Kidney epithelial cell (primary cell): ENCODE measurements around the gene ATP2C1. TPM values are rescaled to one million over a fixed set of nuclear protein-coding genes. Genes with fewer than 3 reads are reported as not detected.

ENCODE experiments used
- DNase-seq: peaks from one replicate; pipeline ENCODE4 v3.0.0-alpha.2; 2010; ENCODE audit warnings: low read depth
- H3K27me3 ChIP-seq: 2 replicates; pipeline ENCODE4 v1.6.0; 2011; ENCODE audit warnings: low read length; ENCODE audit not compliant: control insufficient read depth, insufficient read depth
- H3K36me3 ChIP-seq: 2 replicates; pipeline ENCODE4 v1.5.1; 2011; ENCODE audit warnings: low read length; ENCODE audit not compliant: control insufficient read depth, insufficient read depth
- H3K4me3 ChIP-seq: 2 replicates; pipeline ENCODE4 v1.5.1; 2011; ENCODE audit warnings: low read depth, mild to moderate bottlenecking, control low read depth, low read length
- CTCF ChIP-seq: IDR thresholded peaks from 2 replicates; pipeline ENCODE4 v1.5.1; 2011; ENCODE audit warnings: mild to moderate bottlenecking, moderate library complexity, low read length, control low read depth, inconsistent platforms; ENCODE audit not compliant: insufficient read depth, poor library complexity, severe bottlenecking
- total RNA-seq: library from RNA; depleted of rRNA; stranded (reverse); fragments of >200 nt; gene quantifications from 2 replicates; pipeline ENCODE4 v1.2.3, GENCODE V29; 2015

The ATP2C1 gene
- total RNA-seq, 1 donor from 2014 or later: 85.3 TPM

GRCh38 chr3:130935761-130936492 lies 42.0 kb downstream of the ATP2C1 start:
- H3K27me3 ChIP-seq: no peaks in the 10 kb centered on the region
- peak; percentile 43 for DNase-seq
- H3K36me3 ChIP-seq: no peaks in the 10 kb centered on the region
- no peak for TF ChIP-seq CTCF
- H3K4me3 ChIP-seq: no peak overlapping the region

- H3K27me3 ChIP-seq: no peaks in the 10 kb centered on the region
- H3K36me3 ChIP-seq: no peaks in the 10 kb centered on the region
- no peak overlapping the region for H3K4me3 ChIP-seq
- TF ChIP-seq CTCF: no peak
- no peak for DNase-seq
Observed at GRCh38 chr3:130939753-130940152, 45.9 kb downstream of the ATP2C1 start.

- DNase-seq: no peak
- Histone ChIP-seq H3K4me3 (no peak overlapping the region), H3K36me3 (no peaks in the 10 kb centered on the region), H3K27me3 (no peaks in the 10 kb centered on the region)
- TF ChIP-seq CTCF: no peak
Observed at GRCh38 chr3:130941793-130942192, 47.9 kb downstream of the ATP2C1 start.

- DNase-seq: no peak
- Histone ChIP-seq H3K36me3 (no peaks in the 10 kb centered on the region), H3K27me3 (no peaks in the 10 kb centered on the region), H3K4me3 (no peak overlapping the region)
- TF ChIP-seq CTCF: no peak
Observed at GRCh38 chr3:130946882-130947281, 53.0 kb downstream of the ATP2C1 start.

GRCh38 chr3:130948001-130948773 lies 54.3 kb downstream of the ATP2C1 start:
- Histone ChIP-seq H3K27me3 (no peaks in the 10 kb centered on the region), H3K4me3 (no peak overlapping the region), H3K36me3 (no peaks in the 10 kb centered on the region)
- no peak for DNase-seq
- TF ChIP-seq CTCF: no peak
